Loucy (cell line): ENCODE measurements around the gene SPSB1.
"Not testable (repeated sequence)": the region's sequence is repeated elsewhere in the genome, so short reads cannot be mapped to it uniquely, and the experiment has no call there.

Experiments used
- EZH2phosphoT487 ChIP-seq: fragments of 200-600 bp; IDR thresholded peaks from 2 replicates; pipeline ENCODE4 v1.6.1; 2018; ENCODE audit warnings: antibody characterized with exemption, mild to moderate bottlenecking, moderate library complexity, borderline replicate concordance
- TF ChIP-seq, protein P1 (sequence below): fragments of 200-600 bp; sonication (generic); conservative IDR thresholded peaks from 2 replicates; pipeline ENCODE4 v1.5.1; 2014; ENCODE audit warnings: mild to moderate bottlenecking, antibody characterized with exemption, low read length

DNA sequence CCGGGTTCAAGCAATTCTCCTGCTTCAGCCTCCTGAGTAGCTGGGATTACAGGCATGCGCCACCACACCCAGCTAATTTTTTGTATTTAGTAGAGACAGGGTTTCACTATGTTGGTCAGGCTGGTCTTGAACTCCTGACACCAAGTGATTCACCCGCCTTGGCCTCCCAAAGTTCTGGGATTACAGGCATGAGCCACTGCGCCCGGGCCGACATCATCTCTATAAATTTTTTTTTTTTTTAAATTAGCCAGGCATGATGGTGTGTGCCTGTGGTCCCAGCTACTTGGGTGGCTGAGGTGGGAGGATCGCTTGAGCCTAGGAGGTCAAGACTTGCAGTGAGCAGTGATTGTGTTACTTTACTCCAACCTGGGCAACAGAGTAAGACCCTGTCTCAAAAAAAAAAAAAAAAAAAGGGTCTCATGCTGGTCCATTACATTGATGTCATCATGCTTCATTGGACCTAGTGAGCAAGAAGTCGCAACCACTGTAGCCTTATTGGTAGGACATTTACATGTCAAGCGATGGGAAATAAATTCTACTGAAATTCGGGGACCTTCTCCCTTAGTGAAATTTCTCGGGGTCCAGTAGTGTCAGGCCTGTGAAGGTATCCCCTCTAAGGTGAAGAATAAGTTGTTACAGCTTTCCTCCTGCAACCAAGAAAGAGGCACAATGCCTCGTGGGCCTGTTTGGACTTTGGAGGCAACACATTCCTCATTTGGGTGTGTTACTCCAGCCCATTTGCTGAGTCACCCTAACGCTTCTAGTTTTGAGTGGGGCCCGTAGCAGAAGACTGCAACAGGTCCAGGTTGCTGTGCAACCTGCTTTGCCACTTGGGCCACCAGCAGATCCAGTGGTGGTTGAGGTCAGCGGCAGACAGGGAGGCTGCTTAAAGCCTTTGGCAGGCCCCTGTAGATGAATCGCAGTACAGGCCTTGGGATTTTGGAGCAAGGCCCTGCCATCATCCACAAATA is 7.2 kb downstream of the SPSB1 start:
- TF ChIP-seq, protein P1, sequence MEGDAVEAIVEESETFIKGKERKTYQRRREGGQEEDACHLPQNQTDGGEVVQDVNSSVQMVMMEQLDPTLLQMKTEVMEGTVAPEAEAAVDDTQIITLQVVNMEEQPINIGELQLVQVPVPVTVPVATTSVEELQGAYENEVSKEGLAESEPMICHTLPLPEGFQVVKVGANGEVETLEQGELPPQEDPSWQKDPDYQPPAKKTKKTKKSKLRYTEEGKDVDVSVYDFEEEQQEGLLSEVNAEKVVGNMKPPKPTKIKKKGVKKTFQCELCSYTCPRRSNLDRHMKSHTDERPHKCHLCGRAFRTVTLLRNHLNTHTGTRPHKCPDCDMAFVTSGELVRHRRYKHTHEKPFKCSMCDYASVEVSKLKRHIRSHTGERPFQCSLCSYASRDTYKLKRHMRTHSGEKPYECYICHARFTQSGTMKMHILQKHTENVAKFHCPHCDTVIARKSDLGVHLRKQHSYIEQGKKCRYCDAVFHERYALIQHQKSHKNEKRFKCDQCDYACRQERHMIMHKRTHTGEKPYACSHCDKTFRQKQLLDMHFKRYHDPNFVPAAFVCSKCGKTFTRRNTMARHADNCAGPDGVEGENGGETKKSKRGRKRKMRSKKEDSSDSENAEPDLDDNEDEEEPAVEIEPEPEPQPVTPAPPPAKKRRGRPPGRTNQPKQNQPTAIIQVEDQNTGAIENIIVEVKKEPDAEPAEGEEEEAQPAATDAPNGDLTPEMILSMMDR = not testable (repeated sequence)
- not testable (repeated sequence) for TF ChIP-seq EZH2phosphoT487
